Gastroesophageal sphincter (tissue), 3 donors: ENCODE measurements around the gene KCNC2.

Source experiments
- POLR2A ChIP-seq, 2 donors: fragments of 450-650 bp; IDR thresholded peaks; one replicate each; pipeline ENCODE4 v1.6.1; 2017; ENCODE audit warnings: antibody characterized with exemption in 2 of 2, mild to moderate bottlenecking in 2 of 2, moderate library complexity in 1 of 2
- POLR2AphosphoS5 ChIP-seq: sonication (generic); formaldehyde crosslinking; IDR thresholded peaks from one replicate; pipeline ENCODE4 v1.6.1; 2017; ENCODE audit warnings: antibody characterized with exemption
- TF ChIP-seq, protein P1 (sequence below), 4 experiments: fragments of 200-600 bp in 2 of 4; fragments of 450-650 bp in 2 of 4; sonication (generic) in 1 of 4; IDR thresholded peaks; one replicate each; pipeline ENCODE4 v1.5.1; 2017 to 2019; ENCODE audit warnings: antibody characterized with exemption in 4 of 4, mild to moderate bottlenecking in 2 of 4, moderate library complexity in 2 of 4

DNA sequence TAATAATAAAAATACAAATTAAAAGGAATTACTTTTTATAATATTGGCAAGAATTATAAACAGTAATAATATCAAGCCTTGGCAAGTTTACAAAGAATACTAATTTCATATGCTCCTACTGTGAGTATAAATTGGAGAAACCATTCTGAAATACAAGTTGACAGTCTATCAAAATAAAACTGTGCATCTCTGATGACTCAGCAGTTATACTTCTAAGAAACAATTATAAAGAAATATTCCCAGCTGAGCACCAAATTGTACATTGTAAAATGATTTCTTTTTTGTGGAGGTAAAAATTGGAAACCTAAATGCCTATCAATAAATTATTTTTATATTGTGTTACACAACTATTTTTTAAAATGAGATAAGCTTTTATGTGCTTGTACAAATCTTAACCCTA is 35.5 kb upstream of the KCNC2 start:
- TF ChIP-seq POLR2AphosphoS5, result no peak
- TF ChIP-seq POLR2A (IDR thresholded peaks at IDR 0.05), result no peak
- TF ChIP-seq, protein P1, sequence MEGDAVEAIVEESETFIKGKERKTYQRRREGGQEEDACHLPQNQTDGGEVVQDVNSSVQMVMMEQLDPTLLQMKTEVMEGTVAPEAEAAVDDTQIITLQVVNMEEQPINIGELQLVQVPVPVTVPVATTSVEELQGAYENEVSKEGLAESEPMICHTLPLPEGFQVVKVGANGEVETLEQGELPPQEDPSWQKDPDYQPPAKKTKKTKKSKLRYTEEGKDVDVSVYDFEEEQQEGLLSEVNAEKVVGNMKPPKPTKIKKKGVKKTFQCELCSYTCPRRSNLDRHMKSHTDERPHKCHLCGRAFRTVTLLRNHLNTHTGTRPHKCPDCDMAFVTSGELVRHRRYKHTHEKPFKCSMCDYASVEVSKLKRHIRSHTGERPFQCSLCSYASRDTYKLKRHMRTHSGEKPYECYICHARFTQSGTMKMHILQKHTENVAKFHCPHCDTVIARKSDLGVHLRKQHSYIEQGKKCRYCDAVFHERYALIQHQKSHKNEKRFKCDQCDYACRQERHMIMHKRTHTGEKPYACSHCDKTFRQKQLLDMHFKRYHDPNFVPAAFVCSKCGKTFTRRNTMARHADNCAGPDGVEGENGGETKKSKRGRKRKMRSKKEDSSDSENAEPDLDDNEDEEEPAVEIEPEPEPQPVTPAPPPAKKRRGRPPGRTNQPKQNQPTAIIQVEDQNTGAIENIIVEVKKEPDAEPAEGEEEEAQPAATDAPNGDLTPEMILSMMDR (IDR thresholded peaks at IDR 0.05), result no peak
